Heart left ventricle (tissue), 13 donors: ENCODE data around the gene PFN1.

Source experiments
- CTCF ChIP-seq, 12 donors: fragments of 200-600 bp; sonication (generic) in 4 of 12; IDR thresholded peaks; one replicate each; pipeline versions ENCODE4 v1.5.0 to v1.8.0; 2018 to 2022; ENCODE audit warnings: antibody characterized with exemption in 12 of 12, mild to moderate bottlenecking in 5 of 12
- POLR2A ChIP-seq, 2 donors: fragments of 450-650 bp; IDR thresholded peaks; one replicate each; pipeline ENCODE4 v1.6.1; 2017; ENCODE audit warnings: antibody characterized with exemption in 2 of 2, mild to moderate bottlenecking in 2 of 2, moderate library complexity in 2 of 2
- donor health status: ischemic (EF 13 %, LVEDD 7.1; RV severe dilation, severe dysfunction).
- donor health status: DM: no; HTN: yes; CAD: no.
- donor health status: DM: no; HTN: no; CAD: no.
- donor health status: ischemic (EF 25% LVEDD 6.9; RV normal size, moderate dysfunction).
- donor health status: ischemic (EF 25% LVEDD 5.7; RV mildly dilated, moderate dysfunction).
- donor health status: ischemic (EF 35%, LVEDD 5.7; RV mildly dilated, moderate dysfunction).
- donor health status: nonischemic (EF 11% LVEDD 7.7; RV severe dilation, severe dysfunction).
- donor health status: DM: yes; HTN: yes; CAD: no.
- donor health status: PGD.
- donor health status: ischemic (EF 29% LVEDD 5.4; RV normal size, mild dysfunction).
- donor health status: nonischemic (EF 23%, LVEDD 6.1; RV moderate dilation, normal function).

GRCh38 chr17:4972752-4973151, 24.4 kb upstream of the PFN1 start:
- TF ChIP-seq CTCF (IDR thresholded peaks at IDR 0.05) (no peak), POLR2A (IDR thresholded peaks at IDR 0.05) (no peak)
